Measurements from ENCODE around the gene INTS3. TPM values are rescaled to one million over a fixed set of nuclear protein-coding genes. Genes with fewer than 3 reads are reported as not detected.

INTS3 gene
- total RNA-seq, 1 experiment from 2014 or later, result 39.0 TPM

- ChIA-PET CTCF (no interaction called here), POLR2A (interaction anchor here (0.6 kb wide), 1 partner anchor 145 kb away, joined by 3 read pairs; the partner anchor contains the start of gene DENND4B)
- DNase-seq, result no peak
- Histone ChIP-seq H3K4me3 (ENCODE audit: low read depth, low read length) (no peak overlapping the region), H3K4me1 (no peaks in the 10 kb centered on the region), H3K9me3 (no peaks in the 10 kb centered on the region), H3K27me3 (replicated peaks; ENCODE audit: control insufficient read depth, insufficient read depth, low read length) (no peaks in the 10 kb centered on the region), H3K36me3 (ENCODE audit: control insufficient read depth, insufficient read depth, low read length) (no peaks in the 10 kb centered on the region)
- Mint-ChIP-seq H3K27me3 (ENCODE audit: insufficient read depth, unreplicated experiment) (no peaks in the 10 kb centered on the region), H3K4me1 (ENCODE audit: low read depth, unreplicated experiment) (no peaks in the 10 kb centered on the region), H3K4me3 (ENCODE audit: unreplicated experiment) (no peak overlapping the region), H3K36me3 (ENCODE audit: insufficient read depth, unreplicated experiment) (peaks cover 37% of the 10 kb centered on the region), H3K9me3 (ENCODE audit: unreplicated experiment) (no peaks in the 10 kb centered on the region), H3K27ac (ENCODE audit: unreplicated experiment) (no peak overlapping the region)
- no TSS peak for BruUV-seq (replicated peaks)
- intact Hi-C loops (cut with micrococcal nuclease; ENCODE audit: unreplicated experiment), result no loop called here
- no peak for TF ChIP-seq CTCF (IDR thresholded peaks at IDR 0.05; ENCODE audit: insufficient read depth in 1 of 2, low read depth in 1 of 2, low read length in 1 of 2, severe bottlenecking in 1 of 2, unreplicated experiment in 1 of 2)
Measured at GRCh38 chr1:153801786-153802697, 74.2 kb downstream of the INTS3 start.

- POLR2A ChIA-PET, result no interaction called here
Measured at GRCh38 chr1:153803470-153804056, 75.7 kb downstream of the INTS3 start.

More at GRCh38 chr1:153803470-153804056, 75.7 kb downstream of the INTS3 start:
- no peaks in the 10 kb centered on the region for H3K4me1 ChIP-seq
- peaks cover 38% of the 10 kb centered on the region for H3K36me3 Mint-ChIP-seq (ENCODE audit: insufficient read depth, unreplicated experiment)
- H3K36me3 ChIP-seq (ENCODE audit: control insufficient read depth, insufficient read depth, low read length), result no peaks in the 10 kb centered on the region
- H3K27me3 ChIP-seq (replicated peaks; ENCODE audit: control insufficient read depth, insufficient read depth, low read length), result no peaks in the 10 kb centered on the region
- H3K9me3 Mint-ChIP-seq (ENCODE audit: unreplicated experiment), result no peaks in the 10 kb centered on the region
- TF ChIP-seq CTCF (IDR thresholded peaks at IDR 0.05; ENCODE audit: insufficient read depth in 1 of 2, low read depth in 1 of 2, low read length in 1 of 2, severe bottlenecking in 1 of 2, unreplicated experiment in 1 of 2), result no peak
- BruUV-seq (replicated peaks), result no TSS peak
- no peaks in the 10 kb centered on the region for H3K4me1 Mint-ChIP-seq (ENCODE audit: low read depth, unreplicated experiment)
- no peaks in the 10 kb centered on the region for H3K27me3 Mint-ChIP-seq (ENCODE audit: insufficient read depth, unreplicated experiment)
- CTCF ChIA-PET, result interaction anchor here (1.0 kb wide), 1 partner anchor 119 kb away, joined by 6 read pairs; no protein-coding TSS in a partner anchor
- no peak overlapping the region for H3K4me3 Mint-ChIP-seq (ENCODE audit: unreplicated experiment)
- no peak overlapping the region for H3K4me3 ChIP-seq (ENCODE audit: low read depth, low read length)
- intact Hi-C loops (cut with micrococcal nuclease; ENCODE audit: unreplicated experiment), result no loop called here
- DNase-seq, result no peak
- H3K9me3 ChIP-seq, result no peaks in the 10 kb centered on the region
- H3K27ac Mint-ChIP-seq (ENCODE audit: unreplicated experiment), result no peak overlapping the region
